Inferior parietal cortex (tissue), 1 donor: ENCODE data around the gene LRRC32.

ENCODE experiments used
- DNase-seq: peaks from one replicate; pipeline ENCODE4 v3.0.0-alpha.2; 2016; ENCODE audit errors: extremely low spot score

Gene LRRC32, protein sequence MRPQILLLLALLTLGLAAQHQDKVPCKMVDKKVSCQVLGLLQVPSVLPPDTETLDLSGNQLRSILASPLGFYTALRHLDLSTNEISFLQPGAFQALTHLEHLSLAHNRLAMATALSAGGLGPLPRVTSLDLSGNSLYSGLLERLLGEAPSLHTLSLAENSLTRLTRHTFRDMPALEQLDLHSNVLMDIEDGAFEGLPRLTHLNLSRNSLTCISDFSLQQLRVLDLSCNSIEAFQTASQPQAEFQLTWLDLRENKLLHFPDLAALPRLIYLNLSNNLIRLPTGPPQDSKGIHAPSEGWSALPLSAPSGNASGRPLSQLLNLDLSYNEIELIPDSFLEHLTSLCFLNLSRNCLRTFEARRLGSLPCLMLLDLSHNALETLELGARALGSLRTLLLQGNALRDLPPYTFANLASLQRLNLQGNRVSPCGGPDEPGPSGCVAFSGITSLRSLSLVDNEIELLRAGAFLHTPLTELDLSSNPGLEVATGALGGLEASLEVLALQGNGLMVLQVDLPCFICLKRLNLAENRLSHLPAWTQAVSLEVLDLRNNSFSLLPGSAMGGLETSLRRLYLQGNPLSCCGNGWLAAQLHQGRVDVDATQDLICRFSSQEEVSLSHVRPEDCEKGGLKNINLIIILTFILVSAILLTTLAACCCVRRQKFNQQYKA

DNA sequence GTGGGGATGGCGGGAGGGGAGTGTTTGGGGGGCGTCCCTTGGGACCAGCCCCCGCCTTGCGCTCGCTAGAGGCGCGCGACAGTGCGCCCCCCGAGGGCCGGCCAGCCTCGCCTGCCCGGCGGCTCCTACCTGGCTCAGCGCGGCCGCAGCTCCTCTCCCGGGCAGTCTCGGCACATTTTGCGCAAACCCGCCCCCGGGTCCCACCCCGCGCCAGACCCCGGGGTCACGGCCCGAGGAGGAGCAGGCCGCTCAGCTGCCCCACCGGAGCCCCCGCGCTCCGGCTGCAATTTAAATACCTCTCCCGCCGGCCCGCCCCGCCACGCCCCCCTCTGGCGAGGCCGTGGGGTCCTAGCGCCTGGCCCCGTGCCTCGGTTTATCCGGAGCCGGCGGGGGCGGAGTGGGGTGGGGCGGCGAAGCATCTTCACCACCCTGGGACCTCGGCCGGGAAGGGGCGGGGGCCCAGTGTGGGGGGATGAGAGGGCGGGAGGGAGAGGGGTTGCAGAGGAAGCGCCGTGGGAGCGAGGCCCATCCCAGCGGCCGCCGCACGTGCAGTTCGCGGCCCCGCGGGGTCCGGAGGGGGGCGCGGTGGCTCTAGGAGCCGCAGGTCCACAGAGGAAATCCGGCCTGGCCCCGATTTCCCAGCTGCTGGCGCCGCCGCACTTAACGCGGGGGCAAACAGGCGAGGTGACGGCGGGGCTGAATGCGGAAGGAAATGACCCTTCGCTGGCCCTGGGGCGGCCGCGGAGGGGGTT is at the start of gene LRRC32:
TSS of gene LRRC32 (minus strand) at position 263 of the 752 bp plus-strand sequence. CDS start 4,793 bp downstream, outside the sequence.
- no peak for DNase-seq

DNA sequence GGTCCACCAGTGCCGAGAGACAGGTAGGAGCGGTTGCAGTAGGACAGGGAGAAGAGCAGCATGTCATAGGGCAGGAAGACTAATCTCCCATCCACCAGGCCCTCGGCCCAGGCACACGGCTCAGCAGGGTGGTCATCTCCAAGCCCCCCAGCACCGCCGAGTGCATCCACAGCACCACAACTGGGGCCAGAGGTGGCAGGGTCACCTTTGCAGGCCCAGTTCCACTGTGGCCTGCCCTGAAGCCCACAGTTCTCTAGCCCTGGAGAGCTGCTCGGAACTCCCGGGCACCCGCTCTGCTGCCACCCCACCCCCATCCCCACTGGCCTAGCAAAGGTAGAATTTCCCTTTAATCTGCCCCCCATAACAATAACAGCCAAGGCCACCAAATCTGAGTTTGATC is 49.1 kb upstream of the LRRC32 start:
- no peak for DNase-seq

DNA sequence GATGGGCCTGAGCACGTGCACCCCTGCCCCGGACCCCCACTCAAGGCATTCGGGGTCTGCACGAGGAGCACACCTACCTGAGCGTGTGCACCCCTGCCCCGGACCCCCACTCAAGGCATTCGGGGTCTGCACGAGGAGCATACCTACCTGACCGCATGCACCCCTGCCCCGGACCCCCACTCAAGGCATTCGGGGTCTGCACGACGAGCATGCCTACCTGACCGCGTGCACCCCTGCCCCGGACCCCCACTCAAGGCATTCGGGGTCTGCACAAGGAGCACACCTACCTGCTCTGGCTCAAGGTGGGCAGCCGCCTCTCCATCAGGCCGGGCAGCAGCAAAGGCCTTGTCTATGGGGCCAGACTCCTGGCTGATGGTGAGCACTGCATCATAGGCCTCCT is 48.7 kb upstream of the LRRC32 start:
- no peak for DNase-seq

DNA sequence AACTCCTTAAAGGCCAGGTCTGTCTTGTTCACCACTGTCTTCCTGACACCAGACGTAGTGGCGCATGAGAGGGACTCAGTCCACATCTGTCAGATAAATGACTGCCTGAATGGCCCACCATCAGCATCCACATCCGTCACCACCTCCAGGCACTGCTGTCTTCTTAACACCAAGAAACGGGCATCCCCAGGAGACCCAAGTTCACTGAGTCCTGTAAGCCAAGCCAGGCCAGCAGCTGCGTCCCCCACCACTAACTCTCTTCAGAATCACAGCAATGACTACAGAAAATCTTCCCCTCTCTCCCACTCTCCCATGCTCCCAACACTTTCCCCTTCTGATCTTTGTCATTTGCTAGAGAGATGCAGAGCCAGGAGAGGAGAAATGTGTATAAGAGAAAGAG is 47.3 kb upstream of the LRRC32 start:
- DNase-seq: no peak

DNA sequence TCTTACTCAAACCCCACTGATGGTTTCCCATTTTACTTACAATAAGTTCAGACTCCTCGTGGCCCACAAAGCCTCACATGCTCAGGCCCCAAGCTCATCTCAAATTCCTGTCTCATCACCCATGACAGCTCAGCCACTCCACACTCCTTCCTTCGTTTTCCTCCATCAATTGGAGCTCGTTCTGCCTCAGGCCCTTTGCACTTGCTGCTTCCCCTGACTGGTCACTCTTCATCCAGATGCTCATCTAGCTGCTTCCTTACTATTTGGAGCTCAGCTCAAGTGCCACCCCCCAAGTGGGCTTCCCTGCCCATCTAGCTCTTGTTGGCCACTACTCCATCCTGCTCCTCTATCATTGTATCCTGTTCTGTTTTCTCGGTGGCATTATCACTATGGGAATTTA is 46.8 kb upstream of the LRRC32 start:
- DNase-seq: no peak

DNA sequence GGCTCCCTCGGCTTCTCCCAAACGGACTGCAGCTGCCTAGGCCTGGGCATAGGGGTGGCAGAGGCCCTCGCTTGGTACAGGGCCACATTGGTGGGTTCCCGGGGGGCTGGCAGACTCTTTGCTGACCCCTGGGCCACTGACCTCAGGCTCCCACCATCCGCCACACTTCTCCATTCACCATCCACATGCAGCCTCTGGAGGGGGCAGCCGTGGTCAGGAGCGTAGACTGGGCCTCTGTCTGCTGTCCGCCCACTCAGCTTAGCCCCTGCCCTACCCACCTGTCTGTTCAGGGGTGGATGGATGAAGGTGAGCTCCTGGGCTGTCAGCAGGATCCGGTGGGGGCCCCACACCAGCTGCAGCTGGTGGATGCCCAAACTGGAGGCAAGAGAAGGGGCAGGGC is 45.7 kb upstream of the LRRC32 start:
- no peak for DNase-seq

DNA sequence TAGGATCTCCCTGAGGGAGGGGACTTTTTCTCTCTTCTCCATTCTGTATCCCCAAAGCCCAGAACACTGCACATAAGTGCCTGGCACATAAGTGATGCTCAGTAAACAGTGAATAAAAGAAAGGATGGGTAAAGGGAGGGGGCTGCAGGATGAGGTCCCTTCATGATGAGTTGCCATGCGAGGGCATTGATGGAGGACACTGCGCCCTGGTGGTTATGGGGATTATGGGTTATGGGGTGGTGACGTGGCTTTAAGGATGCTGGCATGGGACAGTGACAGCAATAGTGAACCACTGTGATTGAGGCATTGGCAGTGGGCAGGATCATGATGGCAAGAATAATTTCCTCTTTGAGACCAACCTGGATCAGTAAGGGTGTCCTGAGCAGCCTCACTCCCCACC is 43.9 kb upstream of the LRRC32 start:
- DNase-seq: no peak

DNA sequence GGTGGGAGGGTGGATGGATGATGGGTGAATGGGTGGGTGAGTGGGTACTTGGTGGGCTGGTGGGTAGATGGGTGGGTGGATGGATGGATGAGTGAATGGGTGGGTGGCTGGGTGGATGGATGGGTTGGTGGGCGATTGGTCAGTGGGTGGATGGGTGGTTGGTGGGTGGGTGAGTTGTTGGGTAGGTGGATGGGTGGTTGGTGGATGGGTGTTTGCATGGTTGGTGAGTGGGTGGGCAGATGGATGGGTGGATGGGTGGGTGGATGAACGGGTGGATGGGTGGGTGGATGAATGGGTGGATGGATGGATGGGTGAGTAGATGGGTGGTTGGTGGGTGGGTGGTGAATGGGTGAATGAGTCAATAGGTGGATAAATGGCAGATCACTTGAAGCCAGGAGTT is 43.0 kb upstream of the LRRC32 start:
- no peak for DNase-seq

DNA sequence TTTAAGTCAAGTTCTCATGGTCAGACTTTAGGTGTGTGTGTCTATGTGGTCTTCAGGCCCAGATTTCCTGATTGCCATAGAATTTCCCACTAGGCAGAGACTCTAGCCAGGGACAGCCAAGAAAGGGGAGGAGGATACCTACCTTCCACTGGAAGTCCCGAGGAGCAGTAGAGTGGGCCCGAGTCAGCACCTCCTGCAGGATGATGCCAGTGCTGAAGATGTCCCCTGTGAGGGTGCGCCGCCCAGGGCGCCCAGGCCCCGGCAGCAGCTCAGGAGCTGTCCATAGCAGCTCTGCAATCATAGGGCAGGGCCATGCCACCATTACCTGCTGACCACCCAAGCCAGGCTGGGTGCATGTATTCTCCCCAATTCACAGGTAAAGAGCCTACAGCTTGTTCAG is 41.6 kb upstream of the LRRC32 start:
- DNase-seq: no peak

DNA sequence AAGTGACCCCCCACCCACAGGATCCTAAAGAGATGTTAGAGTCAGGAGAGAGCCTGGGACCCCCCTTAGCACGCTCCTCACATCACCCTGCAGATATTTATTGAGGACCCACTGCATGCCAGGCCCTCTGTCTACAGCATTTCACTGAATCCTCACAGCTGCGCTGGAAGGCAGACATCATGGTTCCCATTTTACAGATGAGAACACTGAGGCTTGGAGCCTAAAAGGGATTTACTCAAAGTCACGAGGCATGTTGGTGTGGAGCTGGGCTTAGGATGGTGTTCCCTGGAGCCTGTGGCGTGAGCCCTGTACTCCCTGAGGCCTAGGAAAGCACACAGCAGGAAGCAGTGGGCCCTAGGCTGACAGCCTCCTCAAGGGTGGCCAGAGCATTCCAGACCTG is 39.2 kb upstream of the LRRC32 start:
- no peak for DNase-seq

DNA sequence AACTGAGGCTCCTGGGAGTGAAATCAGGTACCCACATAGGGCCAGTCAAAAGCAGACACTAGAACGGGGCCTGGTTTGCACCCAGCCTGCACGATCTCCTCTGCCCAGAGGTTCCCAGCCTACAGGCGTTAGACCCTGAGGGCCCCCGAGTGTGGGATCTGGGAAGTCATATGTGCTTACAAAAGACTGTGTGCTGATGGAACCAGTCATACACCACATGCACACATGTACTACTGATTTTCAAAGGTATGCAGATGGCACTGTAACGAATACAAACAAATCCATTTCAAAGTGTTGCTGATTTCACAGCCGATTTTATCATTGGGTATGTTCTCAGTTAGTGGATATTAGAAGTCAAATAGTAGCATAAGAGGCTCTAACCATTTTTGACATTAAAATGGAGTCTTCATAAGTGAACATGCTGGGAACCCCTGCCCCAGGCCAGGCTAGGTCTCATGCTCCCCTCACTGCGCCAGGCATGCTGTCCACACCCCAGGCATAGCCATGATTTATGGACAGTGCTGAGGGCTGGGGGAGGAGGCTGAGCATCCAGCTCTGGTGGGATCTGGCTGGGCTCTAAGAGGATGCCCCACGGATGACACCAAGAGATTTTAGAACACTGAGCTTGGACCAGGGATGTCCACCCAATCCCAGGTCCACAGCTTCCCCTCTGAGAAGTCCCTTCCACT is 38.6 kb upstream of the LRRC32 start:
- DNase-seq: no peak

DNA sequence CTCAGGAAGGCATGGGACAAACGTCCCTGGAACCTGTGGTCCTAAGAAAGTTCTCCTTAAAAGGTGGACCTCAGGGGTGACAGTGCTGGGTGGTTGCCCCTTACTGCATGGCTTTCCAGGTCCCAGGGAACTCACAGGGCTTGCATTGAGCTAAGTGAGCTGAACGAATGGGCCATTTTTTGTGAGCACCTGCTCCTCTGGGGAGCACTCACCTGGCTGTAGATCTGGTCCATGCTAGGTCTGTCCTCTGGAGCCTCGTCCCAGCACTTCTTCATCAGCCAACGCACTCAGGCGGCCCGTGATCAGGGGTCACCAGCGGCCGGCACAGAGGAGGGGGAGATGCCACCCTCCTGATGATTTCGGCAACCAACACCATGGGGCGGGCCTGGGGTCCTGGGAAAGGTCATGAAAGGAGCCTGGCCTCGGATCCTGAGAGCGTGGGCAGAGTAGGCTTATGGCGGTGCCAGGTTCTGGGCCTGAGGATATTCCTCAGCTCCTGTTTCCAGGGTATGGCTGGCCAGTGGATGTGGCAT is 36.8 kb upstream of the LRRC32 start:
- DNase-seq: no peak

DNA sequence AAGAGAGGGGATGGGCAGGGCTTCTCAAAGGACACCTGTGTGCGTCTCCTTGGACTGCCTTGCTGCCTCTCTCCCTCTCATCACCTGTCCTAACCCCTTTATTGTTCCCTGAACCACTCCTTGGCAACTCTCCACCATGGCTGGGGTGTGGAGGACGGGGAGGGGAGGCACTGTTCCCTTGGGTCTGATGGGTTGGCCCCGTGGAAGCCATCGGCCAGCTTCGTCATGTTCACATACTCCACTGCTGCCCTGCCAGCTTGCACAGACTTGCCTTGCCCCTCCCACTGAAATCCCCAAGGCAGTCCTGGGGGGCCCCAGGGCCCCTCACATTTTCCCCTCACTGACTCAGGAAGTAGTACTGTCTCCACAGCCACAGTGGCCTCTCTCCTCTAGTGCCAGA is 36.1 kb upstream of the LRRC32 start:
- DNase-seq: no peak

DNA sequence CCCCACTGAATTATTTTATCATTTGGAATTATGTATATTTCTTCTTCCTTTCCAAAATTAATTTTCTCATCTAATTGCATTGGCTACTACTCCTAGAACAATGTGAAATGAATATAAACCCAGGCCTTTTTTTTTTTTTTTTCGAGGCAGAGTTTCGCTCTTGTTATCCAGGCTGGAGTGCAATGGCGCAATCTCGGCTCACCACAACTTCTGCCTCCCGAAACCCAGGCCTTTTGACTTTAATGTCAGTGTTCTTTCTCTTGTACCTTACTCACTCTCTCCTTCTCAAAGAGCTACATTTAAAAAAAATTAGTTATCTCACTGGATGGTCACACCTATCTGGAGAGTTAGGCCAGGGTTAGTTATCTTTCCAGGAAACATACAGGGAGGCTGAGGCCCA is 35.3 kb upstream of the LRRC32 start:
- no peak for DNase-seq

DNA sequence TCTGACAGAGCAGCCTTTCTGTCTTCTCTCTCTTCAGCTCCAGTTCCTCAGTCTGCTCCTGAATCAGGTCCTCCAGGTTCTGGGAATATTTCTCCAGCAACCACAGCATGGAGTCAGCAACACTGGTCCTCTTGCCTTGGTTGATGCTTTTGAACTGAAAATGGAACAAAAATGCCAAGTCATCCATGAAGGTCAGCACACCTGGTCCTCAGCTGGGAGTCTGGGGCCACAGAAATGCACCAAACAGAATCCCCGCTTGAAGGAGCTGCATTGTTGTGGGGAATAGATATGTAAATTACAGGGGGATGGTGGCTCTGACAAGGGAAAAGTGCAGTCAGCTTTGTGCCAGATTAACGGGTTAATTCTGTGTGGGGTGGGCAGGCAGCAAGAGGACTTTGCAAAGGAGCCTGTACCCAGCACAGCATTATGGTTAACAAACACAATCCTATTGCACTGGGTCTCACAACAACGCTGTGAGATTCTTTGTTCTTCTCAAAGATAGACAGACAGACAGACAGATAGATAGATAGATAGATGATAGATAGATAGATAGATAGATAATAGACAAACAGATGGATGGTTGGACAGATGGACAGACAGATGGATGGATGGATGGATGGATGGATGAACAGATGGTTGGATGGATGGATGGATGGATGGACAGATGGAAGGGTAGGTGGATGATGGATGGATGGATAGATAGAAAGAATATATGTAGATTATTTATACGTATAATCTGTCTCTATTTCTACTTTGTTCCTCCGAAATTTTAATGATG is 33.8 kb upstream of the LRRC32 start:
- DNase-seq: no peak

DNA sequence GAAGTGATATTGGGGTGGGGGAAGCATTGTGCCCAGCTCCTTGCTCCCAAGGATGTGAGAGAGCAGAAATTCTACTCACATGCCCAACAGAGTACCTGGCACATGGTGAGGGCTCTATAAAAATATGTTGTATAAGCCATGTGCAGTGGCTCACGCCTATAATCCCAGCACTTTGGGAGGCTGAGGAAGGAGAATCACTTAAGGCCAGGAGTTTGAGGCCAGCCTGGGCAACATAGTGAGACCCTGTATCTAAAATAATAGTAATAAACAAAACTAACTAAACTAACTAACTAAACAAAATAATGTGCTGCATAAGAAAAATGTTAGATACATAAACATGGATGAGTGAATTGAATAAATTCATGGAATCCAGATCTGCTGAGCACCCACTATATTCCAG is 33.2 kb upstream of the LRRC32 start:
- DNase-seq: no peak

DNA sequence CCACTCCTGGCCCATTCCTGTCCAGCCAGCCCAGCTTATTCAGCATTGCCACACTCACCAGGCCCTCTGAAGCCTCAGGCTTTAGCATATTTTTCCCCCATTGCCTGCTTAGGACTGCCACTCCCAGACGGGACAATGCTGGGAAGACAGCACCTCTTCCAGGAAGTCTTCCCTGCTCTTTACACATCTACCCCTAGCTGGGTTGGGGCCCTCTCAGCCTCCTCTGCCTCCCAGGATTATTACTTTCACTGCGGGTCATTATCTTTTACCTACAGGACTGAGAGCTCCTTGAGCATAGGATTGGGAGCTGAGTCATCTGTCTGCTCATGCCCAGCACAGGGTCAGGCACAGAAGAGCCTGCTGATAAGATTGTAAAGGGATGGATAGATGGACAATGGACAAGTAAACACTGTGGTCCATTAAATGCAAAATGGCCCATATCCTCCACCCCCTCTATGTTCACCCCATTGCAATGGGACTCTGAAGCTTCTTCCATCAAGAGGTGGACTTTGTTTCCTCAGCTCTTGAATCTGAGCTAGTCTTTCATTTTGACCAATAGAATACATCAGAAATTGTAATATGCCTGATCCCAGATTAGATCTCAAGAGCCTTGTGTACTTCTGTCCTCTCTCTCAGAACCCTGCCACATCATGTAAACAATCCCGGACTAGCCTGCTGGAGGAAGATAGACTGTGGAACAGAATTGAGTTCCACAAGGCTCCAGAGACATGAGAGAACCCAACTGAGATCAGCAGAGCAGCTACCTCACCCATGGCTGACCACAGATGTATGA is 32.0 kb upstream of the LRRC32 start:
- no peak for DNase-seq

DNA sequence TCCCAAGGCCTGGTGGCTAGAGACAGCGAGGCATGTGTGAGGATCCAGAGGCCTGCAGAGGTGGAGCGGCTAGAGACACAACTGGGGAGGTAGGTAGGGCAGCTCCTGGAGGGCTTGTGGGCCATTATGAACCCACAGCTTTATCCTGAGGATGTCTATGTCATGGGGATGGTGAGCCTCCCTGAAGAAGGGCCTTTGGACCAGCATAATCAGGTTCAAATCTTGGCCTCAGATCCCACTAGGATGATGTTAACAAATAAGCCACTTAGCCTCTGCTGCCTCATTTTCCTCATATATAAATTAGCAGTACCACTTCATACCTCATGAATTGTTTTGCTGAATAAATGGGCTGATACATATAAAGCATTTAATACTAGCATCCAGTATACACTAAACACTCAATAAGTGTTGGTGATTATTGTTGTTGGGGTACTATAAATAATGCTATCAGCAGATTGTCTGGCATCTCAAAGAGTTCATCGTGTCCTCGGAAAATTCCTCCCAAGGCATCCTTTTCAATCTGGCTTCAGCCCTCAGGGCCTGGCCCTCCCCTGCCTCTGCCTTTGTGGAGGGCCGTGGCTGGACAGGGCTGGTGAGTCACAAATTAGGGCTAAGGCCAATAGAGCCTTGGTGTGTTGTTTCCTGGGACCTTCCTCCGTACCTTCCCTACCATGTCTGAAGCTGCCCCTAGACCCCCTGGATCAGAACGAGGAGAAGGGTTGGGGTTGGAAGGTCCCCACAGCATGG is 30.9 kb upstream of the LRRC32 start:
- DNase-seq: no peak
